DOHH2 (cell line): ENCODE results near the gene DIPK2B.

Experiments
- CTCF ChIP-seq: fragments of 200-600 bp; sonication (generic); IDR thresholded peaks from one replicate; pipeline ENCODE4 v1.5.1; 2014; ENCODE audit warnings: antibody characterized with exemption, mild to moderate bottlenecking, low read depth, low read length; ENCODE audit not compliant: poor library complexity, severe bottlenecking
- EZH2phosphoT487 ChIP-seq: fragments of 200-600 bp; sonication (generic); IDR thresholded peaks from 2 replicates; pipeline ENCODE4 v1.6.1; 2017; ENCODE audit warnings: borderline replicate concordance, mild to moderate bottlenecking, antibody characterized with exemption, low read length, moderate library complexity, mixed read lengths

DNA sequence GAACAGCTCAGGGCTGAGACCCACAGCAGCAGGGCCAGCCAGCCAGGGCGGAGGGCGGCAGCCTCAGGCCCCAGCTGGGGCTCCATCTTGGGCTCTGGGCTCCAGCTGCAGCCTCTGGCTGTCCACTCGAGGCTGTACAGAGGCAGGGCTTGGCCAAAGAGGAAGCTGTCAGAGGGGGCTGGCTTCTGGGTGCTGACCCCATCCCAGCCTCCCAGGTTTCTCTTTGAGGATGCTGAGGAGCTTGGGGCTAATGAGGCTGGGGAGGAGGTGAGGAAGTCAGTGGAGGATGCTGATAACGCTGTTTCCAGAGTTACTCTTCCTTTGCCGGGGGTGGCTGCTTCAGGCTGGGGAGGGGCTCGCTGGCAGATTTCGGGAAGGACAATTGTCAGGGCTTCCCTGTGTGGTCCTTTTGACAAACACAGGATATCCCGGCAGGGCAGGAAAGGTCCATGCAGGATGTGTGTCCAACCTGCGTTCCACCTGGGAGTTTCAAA lies at the start of gene DIPK2B:
- TF ChIP-seq CTCF (no peak), EZH2phosphoT487 (no peak)
